Muscle layer of duodenum (tissue), 2 donors: ENCODE data around the gene KCNIP4.

Experiments
- H3K27ac ChIP-seq: one replicate; pipeline ENCODE4 v1.7.0; 2013; ENCODE audit warnings: mild to moderate bottlenecking, low read length
- H3K27me3 ChIP-seq: one replicate; pipeline ENCODE4 v1.7.0; 2013; ENCODE audit warnings: low read depth, mild to moderate bottlenecking, control low read depth, low read length
- H3K36me3 ChIP-seq, 2 donors: one replicate each; pipeline ENCODE4 v1.7.0; 2013; ENCODE audit warnings: low read length in 2 of 2, control low read depth in 1 of 2, mild to moderate bottlenecking in 1 of 2; ENCODE audit not compliant: insufficient read depth in 2 of 2, control insufficient read depth in 1 of 2
- H3K4me1 ChIP-seq, 2 donors: one replicate each; pipeline ENCODE4 v1.7.0; 2013; ENCODE audit warnings: low read length in 2 of 2, mild to moderate bottlenecking in 2 of 2, control low read depth in 1 of 2, moderate library complexity in 1 of 2; ENCODE audit not compliant: insufficient read depth in 2 of 2, control insufficient read depth in 1 of 2
- H3K4me3 ChIP-seq, 2 donors: one replicate each; pipeline ENCODE4 v1.7.0; 2013; ENCODE audit warnings: low read length in 2 of 2, low read depth in 1 of 2, mild to moderate bottlenecking in 1 of 2
- H3K9me3 ChIP-seq, 2 donors: one replicate each; pipeline ENCODE4 v1.7.0; 2013; ENCODE audit warnings: low read length in 2 of 2, control low read depth in 1 of 2, mild to moderate bottlenecking in 1 of 2; ENCODE audit not compliant: control insufficient read depth in 1 of 2
- donor health status: healthy.

KCNIP4 gene

GRCh38 chr4:21879187-21879586, 69.4 kb downstream of the KCNIP4 start:
- Histone ChIP-seq H3K27me3 (no peaks in the 10 kb centered on the region), H3K36me3 (no peaks in the 10 kb centered on the region), H3K27ac (no peak overlapping the region), H3K9me3 (no peaks in the 10 kb centered on the region), H3K4me1 (no peaks in the 10 kb centered on the region), H3K4me3 (no peak overlapping the region)

GRCh38 chr4:21876711-21877110, 71.9 kb downstream of the KCNIP4 start:
- H3K27me3 ChIP-seq: no peaks in the 10 kb centered on the region
- H3K4me3 ChIP-seq: no peak overlapping the region
- no peaks in the 10 kb centered on the region for H3K9me3 ChIP-seq
- H3K4me1 ChIP-seq: no peaks in the 10 kb centered on the region
- no peaks in the 10 kb centered on the region for H3K36me3 ChIP-seq
- H3K27ac ChIP-seq: no peak overlapping the region

- H3K36me3 ChIP-seq: no peaks in the 10 kb centered on the region
- H3K27me3 ChIP-seq: no peaks in the 10 kb centered on the region
- no peaks in the 10 kb centered on the region for H3K4me1 ChIP-seq
- no peak overlapping the region for H3K4me3 ChIP-seq
- no peaks in the 10 kb centered on the region for H3K9me3 ChIP-seq
- no peak overlapping the region for H3K27ac ChIP-seq
Measured at GRCh38 chr4:21873145-21873544, 75.4 kb downstream of the KCNIP4 start.

GRCh38 chr4:21872101-21872500, 76.5 kb downstream of the KCNIP4 start:
- Histone ChIP-seq H3K27me3 (no peaks in the 10 kb centered on the region), H3K4me1 (no peaks in the 10 kb centered on the region), H3K27ac (no peak overlapping the region), H3K36me3 (no peaks in the 10 kb centered on the region), H3K9me3 (no peaks in the 10 kb centered on the region), H3K4me3 (no peak overlapping the region)

GRCh38 chr4:21869978-21870745, 78.4 kb downstream of the KCNIP4 start:
- H3K36me3 ChIP-seq: no peaks in the 10 kb centered on the region
- H3K27ac ChIP-seq: no peak overlapping the region
- H3K4me1 ChIP-seq: no peaks in the 10 kb centered on the region
- no peak overlapping the region for H3K4me3 ChIP-seq
- H3K27me3 ChIP-seq: no peaks in the 10 kb centered on the region
- no peaks in the 10 kb centered on the region for H3K9me3 ChIP-seq

- no peaks in the 10 kb centered on the region for H3K9me3 ChIP-seq
- H3K4me1 ChIP-seq: no peaks in the 10 kb centered on the region
- no peak overlapping the region for H3K4me3 ChIP-seq
- H3K27me3 ChIP-seq: no peaks in the 10 kb centered on the region
- H3K36me3 ChIP-seq: no peaks in the 10 kb centered on the region
- no peak overlapping the region for H3K27ac ChIP-seq
Measured at GRCh38 chr4:21864686-21865085, 83.9 kb downstream of the KCNIP4 start.

- Histone ChIP-seq H3K4me1 (no peaks in the 10 kb centered on the region), H3K9me3 (no peaks in the 10 kb centered on the region), H3K36me3 (no peaks in the 10 kb centered on the region), H3K4me3 (no peak overlapping the region), H3K27me3 (no peaks in the 10 kb centered on the region), H3K27ac (no peak overlapping the region)
Measured at GRCh38 chr4:21862917-21863316, 85.7 kb downstream of the KCNIP4 start.

- H3K27me3 ChIP-seq: no peaks in the 10 kb centered on the region
- no peak overlapping the region for H3K27ac ChIP-seq
- no peak overlapping the region for H3K4me3 ChIP-seq
- H3K36me3 ChIP-seq: no peaks in the 10 kb centered on the region
- H3K4me1 ChIP-seq: no peaks in the 10 kb centered on the region
- H3K9me3 ChIP-seq: no peaks in the 10 kb centered on the region
Measured at GRCh38 chr4:21858971-21859370, 89.6 kb downstream of the KCNIP4 start.

- no peaks in the 10 kb centered on the region for H3K27me3 ChIP-seq
Measured at GRCh38 chr4:21856754-21857153, 91.8 kb downstream of the KCNIP4 start.

GRCh38 chr4:21856301-21856700, 92.3 kb downstream of the KCNIP4 start:
- H3K4me3 ChIP-seq: no peak overlapping the region
- H3K27me3 ChIP-seq: no peaks in the 10 kb centered on the region
- H3K4me1 ChIP-seq: no peaks in the 10 kb centered on the region
- H3K9me3 ChIP-seq: no peaks in the 10 kb centered on the region
- no peaks in the 10 kb centered on the region for H3K36me3 ChIP-seq
- no peak overlapping the region for H3K27ac ChIP-seq

More at GRCh38 chr4:21856754-21857153, 91.8 kb downstream of the KCNIP4 start:
- no peaks in the 10 kb centered on the region for H3K9me3 ChIP-seq
- H3K27ac ChIP-seq: no peak overlapping the region
- no peaks in the 10 kb centered on the region for H3K4me1 ChIP-seq
- H3K4me3 ChIP-seq: no peak overlapping the region
- H3K36me3 ChIP-seq: no peaks in the 10 kb centered on the region

- Histone ChIP-seq H3K27ac (no peak overlapping the region), H3K36me3 (no peaks in the 10 kb centered on the region), H3K9me3 (no peaks in the 10 kb centered on the region), H3K27me3 (no peaks in the 10 kb centered on the region), H3K4me3 (no peak overlapping the region), H3K4me1 (no peaks in the 10 kb centered on the region)
Measured at GRCh38 chr4:21849077-21849476, 99.5 kb downstream of the KCNIP4 start.

- Histone ChIP-seq H3K27ac (no peak overlapping the region), H3K27me3 (no peaks in the 10 kb centered on the region), H3K4me3 (no peak overlapping the region), H3K9me3 (no peaks in the 10 kb centered on the region), H3K36me3 (no peaks in the 10 kb centered on the region), H3K4me1 (no peaks in the 10 kb centered on the region)
Measured at GRCh38 chr4:21848021-21848420, 100.6 kb downstream of the KCNIP4 start.
